OCI-LY7 (cell line): Measurements from ENCODE around the gene KRTAP4-3.

Source experiments
- CTCF ChIP-seq: fragments of 200-600 bp; sonication (generic); conservative IDR thresholded peaks from 2 replicates; pipeline ENCODE4 v1.5.1; 2014; ENCODE audit warnings: mild to moderate bottlenecking, antibody characterized with exemption, low read length, moderate library complexity, mixed read lengths
- EZH2phosphoT487 ChIP-seq: fragments of 200-600 bp; sonication (generic); IDR thresholded peaks from 2 replicates; pipeline ENCODE4 v1.6.1; 2018; ENCODE audit warnings: low read depth, borderline replicate concordance, mild to moderate bottlenecking, mixed run types, antibody characterized with exemption, low read length, moderate library complexity, mixed read lengths

GRCh38 chr17:41176744-41177387 is 8.8 kb upstream of the KRTAP4-3 start:
- no peak for TF ChIP-seq CTCF
- no peak for TF ChIP-seq EZH2phosphoT487
